ENCODE data around the gene MOB4.

MOB4 gene

DNA sequence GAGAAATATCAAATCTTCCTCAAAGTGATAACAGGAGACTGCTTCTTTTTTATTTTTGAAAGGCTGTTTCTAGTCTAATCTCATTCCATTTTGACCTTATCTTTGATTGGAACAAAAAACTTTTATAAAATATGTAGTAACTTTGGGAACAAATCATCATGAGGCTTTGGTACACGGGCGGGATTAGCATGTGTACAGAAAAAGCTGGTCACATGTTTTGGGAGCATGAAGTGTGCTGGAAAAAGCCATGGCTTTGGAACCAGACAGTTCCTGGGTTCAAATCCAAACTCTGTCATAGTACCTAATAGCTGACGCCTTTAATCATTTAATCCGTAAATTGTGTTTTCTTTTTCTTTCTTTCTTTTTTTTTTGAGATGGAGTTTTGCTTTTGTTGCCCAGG is 81.3 kb downstream of the MOB4 start:
- no peak for DNase-seq

DNA sequence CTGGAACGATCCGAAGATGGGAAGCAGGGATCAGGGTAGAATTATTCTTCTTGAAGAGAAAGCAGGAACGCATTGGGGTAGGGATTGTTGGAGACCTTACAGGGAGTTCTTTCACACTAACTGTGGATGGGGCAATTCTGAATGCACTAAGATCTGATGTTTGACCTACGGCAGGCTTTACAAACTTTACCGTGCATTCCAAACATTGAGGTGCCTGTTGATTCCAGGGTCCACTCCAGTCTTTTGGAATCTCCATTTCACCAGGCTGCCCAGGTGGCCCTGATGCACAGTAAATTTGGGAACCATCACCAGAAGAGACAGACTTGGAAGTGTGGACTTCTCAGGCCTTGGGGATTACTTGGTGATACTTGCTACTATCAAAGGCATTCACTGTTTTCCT is 82.6 kb downstream of the MOB4 start:
- no peak for DNase-seq

DNA sequence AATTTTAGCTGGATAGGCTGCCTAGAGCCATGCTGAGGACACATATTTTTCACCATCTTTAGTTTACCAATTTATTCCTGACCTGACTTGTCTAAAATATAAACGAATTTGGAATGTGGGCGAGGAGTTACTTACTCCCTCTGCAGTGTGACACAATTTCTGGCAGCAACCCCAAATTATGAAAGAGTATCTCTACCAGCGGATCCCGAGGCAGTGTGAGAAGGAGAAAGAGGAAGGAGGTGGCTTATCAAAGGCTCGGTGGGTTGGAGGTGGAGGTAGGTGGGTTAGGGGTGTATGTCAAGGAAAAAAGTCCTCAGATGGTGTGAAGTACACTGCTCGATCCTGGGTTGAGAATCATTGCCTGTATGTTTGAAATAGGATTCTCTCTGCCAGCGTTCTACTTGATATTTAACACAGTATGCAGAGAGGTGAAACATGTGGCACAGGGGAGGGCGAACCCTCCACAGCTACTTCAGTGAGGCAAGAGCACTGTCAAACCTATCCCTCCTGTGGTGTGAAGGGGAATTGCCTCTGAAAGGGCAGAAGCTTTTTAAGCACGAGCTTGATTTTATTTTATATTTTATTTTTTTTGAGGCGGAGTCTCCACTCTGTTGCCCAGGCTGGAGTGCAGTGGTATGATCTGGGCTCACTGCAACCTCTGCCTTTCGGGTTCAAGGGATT is 83.6 kb downstream of the MOB4 start:
- DNase-seq: peak; percentile 22

DNA sequence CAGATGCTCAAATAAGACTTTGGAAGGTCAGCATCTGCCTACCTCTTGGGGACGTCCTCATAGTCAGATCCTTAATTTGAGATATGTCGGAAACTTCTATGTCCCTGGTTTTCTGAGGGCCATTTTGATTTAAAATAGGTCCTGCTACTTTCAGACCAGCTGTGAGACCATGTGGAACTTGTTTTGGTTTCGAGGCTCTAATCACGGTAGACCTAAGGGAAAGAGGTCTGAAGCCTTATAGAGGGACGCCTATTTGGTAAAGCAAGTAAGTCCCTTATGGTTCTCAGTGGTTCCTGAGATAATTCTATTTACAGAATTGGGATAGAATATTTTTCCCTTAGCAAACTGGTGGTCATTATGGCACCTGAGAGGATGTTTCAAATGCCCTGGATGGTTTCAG is 84.4 kb downstream of the MOB4 start:
- DNase-seq: no peak

DNA sequence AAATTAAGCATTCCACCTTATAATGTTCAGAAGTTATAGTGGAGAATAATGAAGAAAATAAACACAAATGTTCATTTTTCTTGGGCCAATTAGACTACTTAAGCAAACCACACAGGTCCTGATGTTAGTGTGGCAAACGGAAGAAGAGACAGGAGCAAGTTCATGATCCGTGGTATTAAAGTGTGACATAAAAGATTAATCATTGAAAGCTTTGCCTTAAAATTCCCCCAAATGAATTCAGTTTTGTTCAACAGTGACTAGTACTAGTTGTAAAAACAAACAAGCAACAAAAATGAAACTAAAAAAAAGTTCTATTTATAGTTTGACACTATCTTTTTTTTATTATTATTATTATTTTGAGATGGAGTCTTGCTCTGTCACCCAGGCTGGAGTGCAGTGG is 85.9 kb downstream of the MOB4 start:
- no peak for DNase-seq

Data from NCI-H524 treated with DMSO at 0.1 percent for 48 hours (cell line).